SK-N-SH treated with all-trans-retinoic acid at 6 μM for 48 hours (cell line): ENCODE measurements around the gene GPC2.

Experiments used
- CREB5 ChIP-seq: fragments of 250-450 bp; sonication (Bioruptor Pico); IDR thresholded peaks from 2 replicates; pipeline ENCODE4 v1.5.1; 2020; ENCODE audit warnings: low read depth, mild to moderate bottlenecking, moderate library complexity
- CSDC2 ChIP-seq: fragments of 250-450 bp; sonication (Bioruptor Pico); IDR thresholded peaks from 2 replicates; pipeline ENCODE4 v1.5.0; 2020; ENCODE audit warnings: mild to moderate bottlenecking, moderate library complexity
- ESRRG ChIP-seq: fragments of 250-450 bp; sonication (Bioruptor Pico); IDR thresholded peaks from 2 replicates; pipeline ENCODE4 v1.6.1; 2021; ENCODE audit warnings: mild to moderate bottlenecking
- GLIS3 ChIP-seq: fragments of 250-450 bp; sonication (Bioruptor Pico); IDR thresholded peaks from 2 replicates; pipeline ENCODE4 v1.5.0; 2020; ENCODE audit warnings: mild to moderate bottlenecking, moderate library complexity
- SNAI2 ChIP-seq: fragments of 250-450 bp; sonication (Bioruptor Pico); IDR thresholded peaks from 2 replicates; pipeline ENCODE4 v1.5.0; 2020; ENCODE audit warnings: mild to moderate bottlenecking, moderate library complexity
- TCF4 ChIP-seq: fragments of 250-450 bp; sonication (Bioruptor Pico); IDR thresholded peaks from 2 replicates; pipeline ENCODE4 v1.8.0; 2021; ENCODE audit warnings: mild to moderate bottlenecking, moderate library complexity, borderline replicate concordance
- ZC3H10 ChIP-seq: fragments of 250-450 bp; sonication (Bioruptor Pico); IDR thresholded peaks from 2 replicates; pipeline ENCODE4 v1.5.1; 2021; ENCODE audit warnings: mild to moderate bottlenecking, moderate library complexity
- ZFP3 ChIP-seq: fragments of 250-450 bp; sonication (Bioruptor Pico); IDR thresholded peaks from 2 replicates; pipeline ENCODE4 v1.5.0; 2020; ENCODE audit warnings: mild to moderate bottlenecking, moderate library complexity
- ZNF565 ChIP-seq: fragments of 450-650 bp; formaldehyde crosslinking; conservative IDR thresholded peaks from 2 replicates; pipeline ENCODE4 v1.5.0; 2020; ENCODE audit warnings: low read depth, mild to moderate bottlenecking, moderate library complexity
- ZNF8 ChIP-seq: fragments of 450-650 bp; formaldehyde crosslinking; IDR thresholded peaks from 2 replicates; pipeline ENCODE4 v1.5.0; 2020; ENCODE audit warnings: mild to moderate bottlenecking, moderate library complexity
- TF ChIP-seq, protein P1 (sequence below): fragments of 250-450 bp; sonication (Bioruptor Pico); IDR thresholded peaks from 2 replicates; pipeline ENCODE4 v1.8.0; 2020; ENCODE audit warnings: mild to moderate bottlenecking, moderate library complexity, borderline replicate concordance

DNA sequence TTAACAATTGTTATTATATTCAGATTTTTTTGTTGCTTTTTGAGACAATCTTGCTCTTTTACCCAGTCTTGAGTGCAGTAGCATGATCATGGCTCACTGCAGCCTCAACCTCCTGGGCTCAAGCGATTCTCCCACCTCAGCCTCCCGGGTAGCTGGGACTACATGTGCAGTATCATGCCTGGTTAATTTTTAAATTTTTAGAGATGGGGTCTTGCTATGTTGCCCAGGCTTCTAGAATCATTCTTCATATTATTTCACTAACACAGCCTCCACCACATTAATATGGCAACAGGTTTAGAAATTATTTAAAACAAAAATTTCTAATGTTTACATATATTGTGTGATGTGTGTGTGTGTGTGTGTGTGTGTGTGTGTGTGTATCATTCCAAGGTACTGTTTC, 29.9 kb downstream of the GPC2 start:
- no peak for TF ChIP-seq ZNF8 (CRISPR knock-in tag)
- TF ChIP-seq, protein P1, sequence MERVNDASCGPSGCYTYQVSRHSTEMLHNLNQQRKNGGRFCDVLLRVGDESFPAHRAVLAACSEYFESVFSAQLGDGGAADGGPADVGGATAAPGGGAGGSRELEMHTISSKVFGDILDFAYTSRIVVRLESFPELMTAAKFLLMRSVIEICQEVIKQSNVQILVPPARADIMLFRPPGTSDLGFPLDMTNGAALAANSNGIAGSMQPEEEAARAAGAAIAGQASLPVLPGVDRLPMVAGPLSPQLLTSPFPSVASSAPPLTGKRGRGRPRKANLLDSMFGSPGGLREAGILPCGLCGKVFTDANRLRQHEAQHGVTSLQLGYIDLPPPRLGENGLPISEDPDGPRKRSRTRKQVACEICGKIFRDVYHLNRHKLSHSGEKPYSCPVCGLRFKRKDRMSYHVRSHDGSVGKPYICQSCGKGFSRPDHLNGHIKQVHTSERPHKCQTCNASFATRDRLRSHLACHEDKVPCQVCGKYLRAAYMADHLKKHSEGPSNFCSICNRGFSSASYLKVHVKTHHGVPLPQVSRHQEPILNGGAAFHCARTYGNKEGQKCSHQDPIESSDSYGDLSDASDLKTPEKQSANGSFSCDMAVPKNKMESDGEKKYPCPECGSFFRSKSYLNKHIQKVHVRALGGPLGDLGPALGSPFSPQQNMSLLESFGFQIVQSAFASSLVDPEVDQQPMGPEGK (CRISPR knock-in tag), result no peak
- TF ChIP-seq SNAI2 (CRISPR knock-in tag), result no peak
- no peak for TF ChIP-seq ZC3H10 (CRISPR knock-in tag)
- no peak for TF ChIP-seq ESRRG (CRISPR knock-in tag)
- TF ChIP-seq CSDC2 (CRISPR knock-in tag), result no peak
- no peak for TF ChIP-seq GLIS3 (CRISPR knock-in tag)
- TF ChIP-seq ZNF565, result no peak
- TF ChIP-seq CREB5, result no peak
- no peak for TF ChIP-seq TCF4 (CRISPR knock-in tag)
- no peak for TF ChIP-seq ZFP3 (CRISPR knock-in tag)
